GM18951 (cell line): ENCODE data around the gene PTPRM.

Source experiments
- POLR2A ChIP-seq: IDR thresholded peaks from 4 replicates; pipeline ENCODE4 v1.6.1; 2011; ENCODE audit warnings: mild to moderate bottlenecking; ENCODE audit not compliant: insufficient read length, insufficient read depth; ENCODE audit errors: extremely low read depth
- in situ Hi-C: fragments of 300-500 bp; cut with MboI; formaldehyde crosslinking; loops from one replicate; pipeline ENCODE4 v1.12.0; 2022; ENCODE audit warnings: low sequenced_read_pairs, mixed read lengths, inconsistent platforms; ENCODE audit not compliant: unreplicated experiment

The PTPRM gene

DNA sequence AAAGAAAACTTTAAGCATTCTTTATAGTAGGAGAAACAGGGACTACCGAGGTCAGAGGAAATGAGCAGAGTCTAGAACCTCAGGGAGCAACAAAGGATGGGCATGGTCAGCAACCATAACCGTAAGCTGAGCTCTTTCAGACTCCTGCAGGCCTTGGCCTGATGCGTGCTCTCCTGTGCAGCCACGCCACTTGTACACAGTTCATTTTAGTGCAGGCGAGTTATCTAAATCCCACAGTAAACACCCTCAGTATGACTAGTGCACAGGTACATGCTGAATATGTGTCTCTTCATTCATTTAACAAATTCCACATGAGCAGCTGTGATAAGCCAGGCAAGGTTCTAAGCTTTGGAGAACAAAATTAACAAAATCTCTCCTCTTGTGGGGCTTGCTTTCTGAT, 640.9 kb downstream of the PTPRM start:
- in situ Hi-C loops: no loop called here

DNA sequence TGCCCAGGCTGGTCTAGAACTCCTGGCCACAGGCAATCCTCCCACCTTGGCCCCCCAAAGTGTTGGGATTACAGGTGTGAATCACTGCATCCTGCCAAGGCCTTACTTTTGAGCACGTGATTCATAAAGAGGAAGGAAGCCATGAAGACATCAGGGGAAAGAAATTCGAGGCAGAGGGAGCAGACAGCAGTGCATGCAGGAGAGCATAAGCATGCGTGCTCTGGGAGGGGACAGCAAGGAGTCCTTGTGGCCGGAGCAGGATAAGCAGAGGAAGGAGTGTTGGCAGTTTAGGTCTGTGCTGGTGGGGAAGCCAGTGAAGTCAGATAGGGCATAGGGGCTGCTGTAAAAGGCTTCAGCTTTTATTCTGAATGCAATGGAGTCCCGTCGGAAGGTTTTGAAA, 641.6 kb downstream of the PTPRM start:
- no peak for TF ChIP-seq POLR2A
- in situ Hi-C loops: no loop called here

More for the DNA sequence above, 640.9 kb downstream of the PTPRM start:
- TF ChIP-seq POLR2A: no peak

DNA sequence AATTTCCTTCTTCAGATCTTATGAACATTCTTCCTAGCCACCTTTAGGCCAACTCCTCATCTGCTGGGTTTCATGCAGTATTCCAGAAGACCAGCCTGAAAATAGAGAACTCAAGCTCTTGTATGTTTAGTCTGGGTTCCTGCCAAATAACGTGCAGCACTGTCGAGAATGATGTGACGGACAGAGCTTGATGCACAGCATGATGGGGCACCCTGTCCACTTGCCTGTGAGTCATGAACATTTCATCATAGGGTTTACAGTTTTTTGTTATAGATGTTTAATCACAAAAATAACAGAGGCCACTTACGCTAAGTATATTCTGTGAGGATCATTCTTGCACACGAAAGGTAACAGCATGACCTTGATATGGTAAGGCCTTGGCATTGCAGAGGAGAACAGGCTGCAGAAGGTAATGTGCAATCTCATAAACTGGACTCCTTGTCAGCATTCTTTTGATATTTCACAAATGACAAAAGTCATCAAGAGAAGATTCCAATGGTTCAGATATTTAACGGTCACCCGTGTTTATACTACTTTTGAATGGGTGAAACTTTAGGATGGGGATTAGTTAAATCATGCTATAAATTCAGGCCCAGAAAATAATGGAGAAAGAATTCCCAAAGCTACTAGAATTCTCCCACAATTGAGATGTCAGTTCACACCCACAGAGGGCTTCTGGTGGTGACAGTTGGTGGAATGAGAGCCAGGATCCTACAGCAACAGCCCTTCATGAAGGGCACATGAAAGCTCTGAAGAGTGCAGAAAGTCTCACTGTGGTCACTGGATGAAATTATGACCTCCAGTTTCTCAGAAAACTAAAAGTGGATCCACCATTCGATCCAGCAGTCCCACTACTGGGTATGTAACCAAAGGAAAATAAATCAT, 646.0 kb downstream of the PTPRM start:
- TF ChIP-seq POLR2A: no peak

DNA sequence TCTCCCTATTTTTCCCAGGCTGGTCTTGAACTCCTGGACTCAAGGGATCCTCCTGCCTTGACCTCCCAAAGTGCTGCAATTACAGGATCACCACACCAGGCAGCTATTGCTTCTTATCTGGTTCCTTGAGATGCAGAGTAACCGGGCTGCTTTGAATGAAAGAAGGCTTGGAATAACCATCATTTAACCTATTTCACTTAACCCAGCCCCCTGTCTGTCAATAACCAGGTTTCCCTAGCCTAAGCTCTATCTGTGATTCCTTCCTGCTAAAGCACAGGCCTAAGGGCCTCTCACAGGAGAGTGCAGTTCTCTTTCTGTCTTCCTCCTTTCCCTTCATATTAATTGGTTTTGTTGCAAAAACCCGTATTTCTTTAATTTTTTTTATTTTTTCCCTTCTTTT, 648.6 kb downstream of the PTPRM start:
- no peak for TF ChIP-seq POLR2A
- in situ Hi-C loops: no loop called here

More for the DNA sequence above, 646.0 kb downstream of the PTPRM start:
- in situ Hi-C loops: no loop called here

DNA sequence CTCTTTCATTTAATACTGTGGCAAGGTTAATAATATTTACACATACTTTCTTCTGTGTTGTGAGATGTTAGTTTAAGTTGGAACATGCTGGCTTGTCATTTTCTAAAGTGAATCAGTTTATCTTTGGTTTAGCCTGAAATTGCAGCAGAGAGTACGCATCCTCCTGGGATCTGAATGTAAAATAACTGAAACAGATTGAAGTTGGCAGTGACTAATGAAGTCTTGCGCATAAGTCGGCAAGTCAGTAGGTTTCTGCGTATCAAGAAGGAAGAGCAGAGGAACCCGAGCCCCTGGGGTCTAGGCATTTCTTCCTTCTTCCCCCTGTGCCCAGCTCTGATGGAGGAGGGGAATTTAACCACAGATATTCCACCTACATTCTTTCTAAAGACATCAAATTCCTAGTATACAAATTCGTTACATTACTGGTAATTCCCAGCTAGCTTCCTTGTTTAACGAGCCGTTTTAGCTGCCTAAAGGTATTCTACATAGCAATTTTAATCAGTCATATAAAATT, 650.0 kb downstream of the PTPRM start:
- in situ Hi-C loops: no loop called here

DNA sequence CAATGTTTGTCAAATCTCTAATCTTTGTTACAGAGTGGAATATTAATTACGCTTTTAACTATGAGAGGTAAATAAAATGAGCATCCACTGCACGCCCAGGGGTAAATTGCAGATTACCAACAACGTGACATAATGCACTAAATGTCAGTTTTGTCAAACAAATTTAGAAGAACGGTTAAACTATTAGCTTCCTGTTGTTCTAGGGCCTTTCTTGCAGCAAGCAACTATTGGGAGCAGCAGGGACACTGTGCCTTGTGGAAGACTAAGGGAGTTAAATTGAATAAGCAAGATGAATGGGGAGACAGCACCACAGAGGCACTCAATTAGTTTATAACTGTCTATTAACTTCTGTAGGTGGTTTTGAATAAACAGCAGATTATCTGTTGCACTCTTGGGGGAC, 651.1 kb downstream of the PTPRM start:
- in situ Hi-C loops: no loop called here
- TF ChIP-seq POLR2A: no peak

More for the DNA sequence above, 650.0 kb downstream of the PTPRM start:
- TF ChIP-seq POLR2A: no peak

DNA sequence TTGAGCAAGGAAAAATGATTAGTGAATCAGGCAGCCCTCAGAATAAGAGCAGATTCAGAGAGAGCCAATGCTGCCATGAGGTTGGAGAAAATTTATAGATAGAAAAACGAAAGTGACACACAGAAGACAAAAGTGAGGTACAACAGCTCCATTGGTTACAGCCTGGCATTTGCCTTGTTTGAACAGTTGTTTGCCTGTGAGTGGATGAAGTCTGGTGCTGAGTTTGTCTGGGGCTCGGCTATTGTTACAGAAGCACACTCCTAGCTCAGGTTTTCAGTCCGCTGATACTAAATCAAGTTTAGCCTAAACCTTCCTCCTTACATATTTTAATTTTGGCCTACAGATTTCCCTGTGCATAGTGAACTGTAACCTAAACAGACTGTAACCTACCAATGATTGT, 654.3 kb downstream of the PTPRM start:
- no peak for TF ChIP-seq POLR2A
- in situ Hi-C loops: no loop called here

DNA sequence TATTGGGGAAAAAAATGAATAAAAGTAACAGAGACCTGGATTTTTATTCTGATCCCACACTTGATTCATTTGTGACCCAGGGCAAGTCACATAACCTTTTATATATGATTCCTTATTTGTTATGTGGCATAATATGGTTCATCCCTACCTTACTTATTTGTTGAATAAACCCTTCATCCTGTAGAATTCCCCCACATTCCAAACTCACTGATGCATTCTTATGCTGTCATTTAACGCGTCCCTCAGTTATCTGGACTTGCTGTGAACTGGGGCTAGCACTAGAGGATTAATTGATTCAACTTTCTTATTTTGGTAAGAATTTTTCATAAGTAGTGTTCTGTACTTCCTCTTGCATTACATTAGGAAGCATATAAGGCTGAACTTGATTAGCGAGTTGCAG, 657.5 kb downstream of the PTPRM start:
- no peak for TF ChIP-seq POLR2A
- in situ Hi-C loops: no loop called here

DNA sequence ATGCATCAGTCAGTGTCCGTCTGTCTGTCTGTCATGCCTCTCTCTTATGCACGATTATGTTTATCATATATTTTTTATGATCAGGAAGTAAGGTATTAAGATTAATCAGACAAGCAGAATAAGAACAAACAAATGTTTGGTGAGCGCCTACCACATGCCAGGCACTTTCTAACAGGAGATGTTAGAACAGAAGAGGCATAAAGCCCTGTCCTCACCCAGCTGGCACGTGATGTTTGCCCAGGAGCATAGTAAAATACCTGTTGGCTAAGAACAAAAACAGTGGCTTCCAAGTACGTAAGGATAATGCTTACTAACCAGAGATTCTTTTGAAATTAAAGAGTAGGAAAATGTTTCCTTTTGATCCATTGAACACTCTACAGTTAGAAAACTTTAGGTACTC, 661.9 kb downstream of the PTPRM start:
- in situ Hi-C loops: no loop called here
- TF ChIP-seq POLR2A: no peak

DNA sequence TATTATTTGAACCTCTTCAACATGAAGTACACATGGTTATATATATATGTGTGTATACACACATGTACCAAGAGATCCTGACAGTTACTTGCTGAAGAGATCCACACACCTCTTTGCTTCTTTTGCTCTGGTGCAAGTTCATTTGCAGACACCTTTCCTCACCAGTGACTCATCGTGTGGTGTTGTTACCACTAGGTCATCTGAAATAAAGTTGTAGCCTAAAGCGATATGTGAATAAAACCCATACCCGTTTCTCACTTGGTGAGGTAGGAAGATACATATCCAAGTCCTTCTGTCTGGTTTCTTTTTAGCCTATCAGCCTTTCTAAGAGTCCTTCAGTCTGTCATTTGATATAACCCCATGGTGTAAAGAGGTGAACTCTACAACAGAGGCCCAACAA, 662.7 kb downstream of the PTPRM start:
- TF ChIP-seq POLR2A: no peak
- in situ Hi-C loops: no loop called here

DNA sequence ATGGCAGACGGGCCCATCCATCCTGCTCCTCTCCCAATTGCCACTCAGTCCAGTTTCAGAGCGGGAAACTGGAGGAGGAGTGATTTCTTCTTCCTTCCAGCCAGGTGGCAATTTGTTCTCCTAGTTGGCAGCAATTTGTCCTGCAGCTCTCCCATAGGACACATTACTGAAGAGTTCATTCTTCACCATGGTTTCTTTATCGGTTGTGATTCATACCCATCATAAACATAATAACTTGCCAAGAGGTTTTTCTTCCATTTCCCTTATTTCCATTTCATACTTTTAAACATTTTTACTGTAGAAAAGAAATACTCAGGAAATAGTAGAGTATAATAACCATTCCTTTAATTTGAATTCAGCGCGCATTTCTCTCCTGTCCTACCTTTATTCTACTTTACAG, 664.2 kb downstream of the PTPRM start:
- no peak for TF ChIP-seq POLR2A
- in situ Hi-C loops: no loop called here

DNA sequence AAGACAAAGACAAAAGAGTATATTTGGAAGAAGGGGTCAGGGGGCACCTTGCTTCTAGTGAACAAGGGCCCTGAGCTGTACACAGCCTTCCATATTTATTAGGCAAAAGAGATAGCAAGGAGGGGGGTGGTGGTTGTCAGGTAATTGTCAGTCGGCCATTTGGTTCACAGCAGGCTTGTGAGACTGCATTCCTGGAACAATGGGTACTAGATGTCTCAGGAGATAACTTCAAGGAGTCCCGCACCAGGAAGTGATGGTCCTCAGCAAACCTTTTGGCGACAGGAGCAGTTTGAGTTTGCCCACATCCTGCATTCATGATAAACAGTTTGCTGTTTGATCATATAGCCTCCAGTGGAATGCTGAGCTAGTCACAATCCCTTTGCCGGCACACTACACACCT, 665.7 kb downstream of the PTPRM start:
- in situ Hi-C loops: no loop called here
- no peak for TF ChIP-seq POLR2A

DNA sequence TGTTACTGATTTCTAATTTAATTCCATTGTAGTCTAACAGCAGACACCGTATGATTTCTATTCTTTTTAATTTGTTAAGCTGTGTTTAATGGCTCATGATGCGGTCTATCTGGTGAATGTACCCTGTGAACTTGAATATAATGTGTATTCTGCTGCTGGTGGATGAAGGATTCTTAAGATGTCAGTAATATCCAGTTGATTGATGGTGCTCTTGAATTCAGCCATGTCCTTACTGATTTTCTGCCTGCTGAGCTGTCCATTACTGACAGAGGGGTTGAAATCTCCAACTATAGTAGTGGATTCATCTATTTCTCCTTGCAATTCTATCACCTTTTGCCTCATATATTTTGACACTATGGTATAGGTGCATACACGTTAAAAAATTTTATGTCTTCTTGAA, 668.8 kb downstream of the PTPRM start:
- in situ Hi-C loops: no loop called here
- no peak for TF ChIP-seq POLR2A

DNA sequence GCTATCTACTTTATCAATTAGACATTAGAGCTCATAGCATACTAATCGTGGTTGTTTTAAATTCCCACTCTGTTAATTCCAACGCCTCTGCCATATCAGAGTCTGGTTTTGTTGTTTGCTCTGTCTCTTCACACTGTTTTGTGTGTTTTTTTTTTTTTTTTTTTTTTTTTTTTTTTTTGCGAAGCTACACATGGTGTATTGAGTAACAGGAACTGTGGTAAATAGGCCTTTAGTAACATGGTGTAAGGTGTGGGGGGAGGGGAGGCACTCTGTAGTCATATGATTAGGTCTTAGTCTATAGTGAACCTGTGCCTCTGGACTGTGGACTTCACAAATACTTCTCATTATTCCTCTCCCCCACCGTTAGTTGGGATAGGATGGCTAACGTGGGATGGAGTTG, 671.4 kb downstream of the PTPRM start:
- in situ Hi-C loops: no loop called here
- no peak for TF ChIP-seq POLR2A
